Activated CD8-positive, alpha-beta memory T cell treated with anti-CD3 and anti-CD28 coated beads for 1 hour (primary cell): ENCODE results near the gene SORCS2.

Experiments used
- DNase-seq, 2 donors: peaks; one replicate each; pipeline ENCODE4 v3.0.0-alpha.2; 2020; ENCODE audit warnings: low read depth in 1 of 2; ENCODE audit errors: extremely low read depth in 1 of 2

Gene SORCS2

DNA sequence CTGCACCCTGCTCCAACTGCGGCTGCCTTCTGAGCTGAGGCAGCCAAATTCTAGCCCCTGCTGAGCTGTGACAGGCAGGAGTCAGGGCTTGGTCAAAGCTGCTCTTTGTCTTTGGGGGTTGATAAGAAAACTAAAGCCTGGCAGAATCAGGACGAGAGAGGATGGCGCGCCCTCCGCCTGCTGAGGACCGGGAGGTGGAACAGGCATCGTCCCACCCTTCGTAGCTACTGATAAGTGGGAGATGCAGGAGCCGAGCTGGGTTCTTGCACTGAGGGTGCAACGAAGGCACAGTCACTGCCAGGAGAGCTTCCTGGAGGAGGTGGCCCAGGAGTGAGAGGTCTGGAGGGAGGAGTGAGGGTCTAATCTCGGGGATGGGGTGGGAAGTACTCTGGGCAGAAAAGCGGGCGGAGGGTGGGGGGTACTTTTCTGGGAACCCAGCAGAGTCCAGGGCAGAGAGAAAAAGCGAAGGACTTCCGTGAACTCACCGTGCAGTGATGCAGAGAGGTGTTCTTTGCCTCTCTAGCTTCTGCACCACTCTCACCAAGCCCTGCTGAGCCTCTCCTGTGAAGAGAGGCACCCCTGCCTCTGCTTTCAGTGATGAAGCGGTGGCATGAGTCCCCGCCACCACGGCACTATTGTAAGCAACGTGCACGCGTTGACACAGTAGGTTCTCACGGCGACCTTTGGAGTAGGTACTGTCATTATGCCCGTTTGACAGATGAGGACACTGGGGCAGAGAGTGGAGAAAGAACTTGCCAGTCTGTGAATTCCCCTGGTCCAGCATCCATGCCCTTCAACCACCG is 107.8 kb downstream of the SORCS2 start:
- no peak for DNase-seq

DNA sequence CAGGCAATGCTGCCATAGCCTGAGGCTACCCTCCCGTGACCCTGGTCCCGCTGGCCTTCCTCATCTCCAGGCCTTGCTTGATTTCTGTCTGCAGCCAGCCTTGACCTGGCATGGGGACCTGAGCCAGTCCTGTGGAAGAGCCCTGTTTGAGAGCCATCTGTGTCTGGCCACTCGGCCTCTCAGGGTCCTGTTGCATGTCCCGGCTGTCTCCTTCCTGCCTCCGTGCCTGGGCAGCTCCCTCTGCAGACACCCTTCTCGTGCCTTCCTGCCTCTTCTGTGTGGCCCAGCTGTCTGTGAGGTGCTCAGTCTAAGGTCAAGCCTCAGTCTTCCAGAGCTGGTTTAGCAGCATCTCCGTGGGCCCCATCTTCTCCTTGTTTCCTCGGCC is 108.4 kb downstream of the SORCS2 start:
- no peak for DNase-seq

DNA sequence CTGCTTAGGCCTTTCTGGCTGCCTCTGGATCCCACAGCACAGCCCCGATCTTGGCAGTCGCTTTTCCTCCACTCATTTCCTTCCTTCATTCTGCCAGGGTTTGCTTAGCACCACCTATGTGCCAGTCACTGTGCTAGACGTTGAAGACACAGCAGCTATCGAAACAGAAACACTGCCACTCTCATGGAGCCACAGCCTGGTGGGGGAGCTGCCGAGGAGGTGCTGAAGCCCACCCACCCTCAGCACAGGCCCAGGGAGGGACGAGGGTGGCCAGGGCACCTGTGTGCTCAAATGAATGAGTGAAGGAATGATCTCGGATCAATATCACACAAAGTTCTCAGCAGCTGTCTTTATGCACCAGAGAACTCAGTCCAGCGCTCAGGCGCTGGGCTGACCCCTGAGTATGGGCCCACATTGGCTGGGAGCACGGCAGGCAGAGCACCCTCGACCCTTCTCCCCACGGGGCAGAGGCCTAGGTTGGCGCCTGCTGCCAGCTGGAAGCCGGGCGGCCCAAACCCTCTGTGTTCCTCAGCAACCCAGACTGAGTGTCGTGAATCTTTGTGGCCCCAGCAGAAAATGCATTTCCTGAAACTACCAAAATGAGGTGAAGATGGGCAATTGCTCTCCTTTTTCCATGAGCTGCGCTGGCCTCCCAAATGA is 108.9 kb downstream of the SORCS2 start:
- DNase-seq, result no peak

DNA sequence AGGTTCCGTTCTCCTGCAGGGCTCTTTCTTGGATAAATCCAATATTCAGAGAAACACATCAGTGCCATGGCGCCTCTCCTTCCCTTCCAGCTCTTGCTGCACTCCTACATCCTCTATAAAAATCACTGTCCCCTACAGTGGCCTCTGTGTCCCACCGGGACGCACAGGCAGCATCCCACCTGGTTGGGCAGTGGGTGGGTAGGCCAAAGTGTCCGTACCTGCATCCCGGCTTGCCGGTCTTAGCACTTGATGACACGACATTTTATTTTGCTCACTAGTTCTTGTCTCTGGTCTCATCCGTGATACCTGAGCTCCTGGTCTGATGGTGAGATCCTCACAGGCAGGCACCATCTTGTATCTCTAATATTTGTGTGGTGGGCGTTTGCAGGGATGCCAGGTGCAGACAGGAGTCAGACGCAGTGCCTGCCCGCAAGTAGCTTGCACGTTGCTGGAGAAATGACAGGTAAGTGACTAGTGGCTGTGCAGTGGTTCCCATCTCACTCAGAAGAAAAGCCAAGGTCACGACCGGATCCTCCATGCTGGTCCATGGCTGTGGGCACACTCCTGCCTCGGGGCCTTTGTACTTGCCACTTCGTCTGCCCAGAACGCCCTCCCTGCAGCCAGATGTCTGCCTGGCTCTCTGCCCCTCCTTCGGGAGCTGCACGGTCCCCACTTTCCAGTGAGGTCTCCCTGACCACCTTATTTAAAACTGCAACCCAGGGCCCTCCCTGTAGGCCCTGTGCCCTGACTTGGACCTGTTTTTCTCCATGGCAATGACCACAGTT is 109.7 kb downstream of the SORCS2 start:
- no peak for DNase-seq

DNA sequence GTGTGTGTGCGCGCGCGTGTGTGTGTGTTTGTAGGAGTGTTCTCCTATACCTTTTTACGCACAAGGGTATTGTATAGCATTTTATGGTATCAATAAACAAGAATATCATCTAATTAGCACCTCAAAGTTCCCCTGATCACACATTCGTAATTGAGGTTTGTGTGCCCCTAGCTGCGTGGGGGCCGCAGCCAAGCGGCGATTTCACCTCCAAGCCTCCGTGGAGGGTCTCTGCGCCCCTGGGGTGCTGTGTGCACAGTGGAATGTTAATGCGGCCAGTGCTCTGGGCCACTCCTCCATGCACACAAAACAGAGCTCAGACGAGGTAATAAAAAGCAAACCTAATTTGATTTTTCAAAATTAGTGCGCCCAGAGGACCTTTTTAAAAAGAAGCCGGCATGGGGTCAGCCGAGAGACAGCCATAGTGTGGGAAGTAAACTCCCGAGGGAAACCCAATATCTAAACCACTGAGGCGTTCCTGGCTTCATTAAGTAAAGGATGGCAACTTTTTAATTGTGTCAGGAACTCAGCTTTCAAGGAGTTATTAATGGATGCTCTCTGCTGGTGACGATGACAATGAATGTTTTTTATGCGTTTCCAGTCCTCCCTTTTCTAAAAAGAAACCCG is 110.6 kb downstream of the SORCS2 start:
- DNase-seq, result no peak

DNA sequence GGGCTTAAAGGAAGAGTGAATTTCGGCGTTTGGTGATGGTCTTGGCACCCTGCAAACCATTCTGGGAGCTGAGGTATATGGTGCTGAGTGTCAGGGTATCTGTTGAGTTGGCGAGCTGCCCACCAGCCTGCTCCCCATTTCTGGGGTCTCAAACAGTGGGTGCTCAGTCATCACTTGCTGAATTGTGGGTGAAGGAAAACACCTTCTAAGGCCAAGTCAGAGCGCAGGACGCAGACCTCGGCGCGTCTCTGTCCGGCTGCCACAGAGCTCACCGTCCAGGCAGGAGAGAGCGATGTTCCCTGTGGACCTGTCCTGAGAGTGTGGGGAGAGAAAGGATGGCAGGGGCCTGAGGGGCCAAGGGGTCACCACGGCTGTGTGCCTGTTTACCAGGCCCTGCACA is 111.2 kb downstream of the SORCS2 start:
- no peak for DNase-seq

DNA sequence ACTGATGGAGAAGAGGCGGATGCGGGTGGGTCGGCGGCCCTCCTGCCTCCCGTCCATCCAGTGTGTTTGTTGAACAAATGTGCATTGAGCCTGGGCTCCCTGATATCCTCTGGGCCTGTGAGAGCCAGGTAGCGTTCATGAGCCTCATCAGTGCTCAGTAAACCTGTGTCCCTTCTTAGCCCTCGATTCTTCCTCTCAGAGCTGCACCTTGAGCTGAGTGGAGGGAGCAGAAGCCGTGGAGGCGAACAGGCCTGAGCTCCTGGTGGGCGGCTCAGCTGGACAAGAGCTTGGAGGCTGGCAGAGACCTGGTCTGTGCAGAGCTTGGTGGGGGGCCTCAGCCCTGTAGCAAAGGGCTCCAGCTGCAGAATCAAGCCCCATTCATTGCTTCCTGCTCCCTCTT is 112.1 kb downstream of the SORCS2 start:
- no peak for DNase-seq

DNA sequence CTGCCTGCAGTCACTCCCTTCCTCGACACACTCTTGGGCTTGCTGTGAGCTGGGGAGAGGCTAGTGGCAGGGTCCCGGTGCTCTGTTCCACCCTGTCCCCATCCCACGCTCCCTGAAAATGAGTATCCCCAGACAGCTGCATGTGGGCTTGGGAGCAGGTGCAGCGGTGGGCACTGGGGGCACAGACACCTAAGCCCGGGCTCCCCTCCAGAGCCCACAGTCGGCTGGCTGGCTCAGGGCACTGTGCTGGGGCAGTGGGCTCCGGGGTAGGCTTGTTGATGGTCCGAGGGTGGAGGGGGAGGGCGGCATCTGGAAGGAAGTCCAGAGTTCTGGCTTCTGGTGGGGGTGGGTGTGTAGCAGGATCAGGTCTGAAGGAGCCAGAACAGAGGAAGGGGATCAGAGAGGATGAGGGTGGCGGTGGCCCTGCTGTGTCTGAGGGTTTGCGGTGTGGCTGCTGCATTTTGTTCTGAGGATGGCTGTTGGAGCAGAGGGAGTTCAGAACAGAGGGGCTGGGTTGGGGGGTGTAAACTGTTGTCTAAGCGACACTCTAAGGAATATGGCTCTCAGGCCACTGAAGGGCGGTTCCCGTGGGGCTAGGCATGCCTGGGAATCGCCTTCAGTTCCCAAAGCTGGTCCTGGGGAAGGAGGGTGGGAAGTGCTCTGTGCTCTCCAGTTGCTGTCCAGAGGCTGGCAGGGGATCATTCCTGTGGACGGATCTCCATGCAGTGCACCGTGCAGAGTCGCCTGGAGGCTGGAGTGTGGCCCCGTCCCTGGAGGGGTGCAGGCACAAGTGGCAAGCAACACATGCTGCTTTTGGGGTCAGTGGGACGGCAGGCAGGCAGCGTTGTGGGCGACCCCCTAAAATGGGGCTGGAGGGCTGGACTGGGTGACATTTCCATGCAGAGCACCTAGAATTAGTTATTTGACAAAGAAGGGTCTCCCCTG is 114.0 kb downstream of the SORCS2 start:
- no peak for DNase-seq

DNA sequence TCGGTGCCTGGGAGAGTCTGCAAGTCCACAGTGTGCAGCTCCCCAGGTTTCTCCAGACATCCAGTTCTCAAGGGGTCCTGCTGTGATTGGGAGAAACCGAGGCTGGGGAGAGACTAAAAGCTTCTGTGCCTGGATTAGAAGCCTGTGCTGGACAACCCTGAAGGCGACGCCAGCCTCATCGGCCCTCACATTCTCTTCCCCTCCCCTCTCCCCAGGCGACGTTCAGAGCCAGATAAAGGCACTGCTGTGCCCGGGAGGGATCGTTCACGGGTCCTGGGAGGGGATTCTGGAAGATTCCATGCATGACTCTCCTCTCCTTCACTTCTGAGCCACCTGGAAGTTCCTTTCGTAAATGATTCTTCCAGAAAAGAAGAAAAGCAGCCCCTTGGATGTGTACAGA is 114.6 kb downstream of the SORCS2 start:
- no peak for DNase-seq

DNA sequence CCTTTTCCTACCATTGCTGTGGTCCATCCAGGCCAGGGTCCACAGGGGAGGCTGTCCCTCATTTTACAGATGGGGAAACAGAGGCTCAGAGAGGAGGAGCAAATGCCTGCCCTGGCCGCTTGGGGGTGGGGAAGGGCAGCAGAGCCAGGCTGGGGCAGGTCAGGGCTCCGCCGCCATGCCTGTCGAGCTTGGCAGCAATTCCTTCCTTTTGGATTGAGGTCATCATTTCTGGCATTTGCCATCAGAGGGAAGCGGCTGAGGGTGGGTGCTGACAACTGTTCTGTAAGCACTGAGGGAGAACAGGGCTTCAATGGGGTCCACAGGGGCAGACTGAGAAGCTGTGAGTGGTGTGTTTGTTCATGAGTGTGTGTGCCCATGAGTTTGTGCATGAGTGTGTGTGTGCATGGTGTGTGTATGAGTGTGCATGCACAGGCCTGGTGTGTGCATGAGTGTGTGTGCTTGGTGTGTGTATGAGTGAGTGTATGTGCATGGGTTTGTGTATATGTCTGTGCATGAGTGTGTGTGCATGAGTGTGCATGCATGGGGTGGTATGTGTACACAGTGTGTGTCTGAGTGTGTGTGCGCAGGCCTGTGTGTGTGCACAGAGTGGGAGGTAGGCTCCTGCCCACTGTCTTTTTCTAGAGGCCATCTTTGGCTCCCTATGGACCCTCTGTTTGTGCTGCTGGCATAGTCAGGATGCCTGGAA is 115.2 kb downstream of the SORCS2 start:
- no peak for DNase-seq

DNA sequence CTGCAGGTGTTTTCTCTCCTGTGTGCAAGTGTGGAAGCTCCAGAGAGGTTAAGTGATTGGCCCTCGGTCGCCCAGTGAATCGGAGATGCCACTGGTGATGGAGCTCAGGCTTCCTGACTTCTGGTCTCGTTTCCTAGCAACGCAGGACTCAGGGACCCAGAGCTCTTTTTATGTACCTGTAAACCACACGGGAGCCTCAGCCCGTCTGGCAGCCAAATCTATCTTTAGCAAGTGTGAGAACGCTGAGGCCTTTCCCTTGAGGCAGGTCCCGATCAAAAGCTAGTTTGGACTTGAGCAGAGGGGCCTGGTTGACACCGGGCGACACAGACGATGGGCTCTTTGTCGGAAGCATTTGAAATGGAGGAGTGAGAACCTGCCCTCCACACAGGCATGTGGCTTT is 116.8 kb downstream of the SORCS2 start:
- DNase-seq, result no peak

DNA sequence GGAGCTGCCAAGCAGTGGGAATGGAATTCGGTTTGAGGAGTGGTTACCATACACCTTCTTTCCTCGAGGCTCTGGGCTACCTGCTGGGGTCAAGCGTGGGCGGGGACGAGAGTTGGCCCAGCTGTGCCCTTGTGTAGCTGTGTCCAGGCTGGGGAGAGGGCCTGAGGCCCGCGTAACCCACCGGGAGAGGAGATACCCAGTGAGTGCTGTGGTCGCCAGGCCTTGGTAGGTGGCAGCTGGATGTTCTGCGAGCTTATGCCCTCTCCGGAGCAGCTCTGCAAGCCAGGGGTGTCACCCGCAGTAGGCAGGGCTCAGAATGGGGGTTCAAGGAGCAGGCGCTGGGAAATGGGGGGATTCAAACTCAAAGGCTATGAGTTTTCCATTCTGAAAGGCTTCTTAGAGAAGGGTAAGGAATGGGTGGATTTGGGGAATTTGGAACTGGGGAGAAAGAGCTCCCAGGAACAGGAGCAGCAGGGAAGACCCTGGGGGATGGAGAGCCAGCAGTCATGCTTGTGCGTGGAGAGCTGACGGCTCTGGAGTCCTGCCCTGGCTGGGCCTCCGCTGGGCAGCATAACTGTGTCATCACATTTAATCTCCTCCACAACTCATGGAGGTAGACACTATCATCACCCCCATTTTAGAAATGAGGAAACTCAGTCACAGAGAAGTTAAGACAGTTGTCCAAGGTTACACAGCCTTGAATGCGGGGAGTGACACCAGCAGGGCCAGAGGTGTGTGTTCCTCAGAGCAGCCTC is 117.5 kb downstream of the SORCS2 start:
- no peak for DNase-seq

DNA sequence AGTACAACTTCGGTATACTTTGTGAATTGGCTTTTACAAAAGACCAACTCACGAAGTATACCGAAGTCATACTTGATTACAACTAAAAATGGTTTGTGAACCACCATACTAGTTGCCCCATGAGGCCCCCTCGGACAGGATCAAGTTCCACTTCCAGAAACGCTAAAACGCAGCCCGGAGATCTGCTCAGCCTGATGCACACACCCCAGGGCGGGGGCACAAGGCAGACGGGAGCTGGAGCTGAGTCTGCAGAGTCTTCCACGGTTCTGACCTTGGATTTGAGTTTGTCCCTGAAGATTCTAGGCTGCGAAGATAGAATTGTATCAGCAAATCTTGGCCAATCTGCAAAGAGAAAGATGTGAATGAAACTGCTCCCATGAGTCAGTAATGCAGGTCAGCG is 118.1 kb downstream of the SORCS2 start:
- DNase-seq, result no peak

DNA sequence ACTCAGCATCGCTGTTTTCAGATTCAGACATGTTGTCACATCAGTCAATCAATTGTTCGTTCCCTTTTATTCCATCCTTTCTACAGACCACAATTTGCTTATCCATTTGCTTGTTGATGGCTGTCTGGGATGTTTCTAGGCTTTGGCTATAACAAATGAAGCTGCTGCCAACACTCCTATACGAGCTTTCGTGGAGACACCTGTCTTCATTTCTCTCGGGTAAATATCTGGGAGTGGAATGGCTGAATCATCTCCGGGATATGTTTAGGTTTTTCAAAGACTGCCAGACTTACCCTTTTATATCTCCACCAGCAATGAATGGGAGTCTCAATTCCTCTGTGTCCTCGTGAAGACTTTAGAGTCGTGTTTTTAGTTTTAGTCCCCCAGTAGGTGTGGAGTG is 118.9 kb downstream of the SORCS2 start:
- DNase-seq, result no peak

DNA sequence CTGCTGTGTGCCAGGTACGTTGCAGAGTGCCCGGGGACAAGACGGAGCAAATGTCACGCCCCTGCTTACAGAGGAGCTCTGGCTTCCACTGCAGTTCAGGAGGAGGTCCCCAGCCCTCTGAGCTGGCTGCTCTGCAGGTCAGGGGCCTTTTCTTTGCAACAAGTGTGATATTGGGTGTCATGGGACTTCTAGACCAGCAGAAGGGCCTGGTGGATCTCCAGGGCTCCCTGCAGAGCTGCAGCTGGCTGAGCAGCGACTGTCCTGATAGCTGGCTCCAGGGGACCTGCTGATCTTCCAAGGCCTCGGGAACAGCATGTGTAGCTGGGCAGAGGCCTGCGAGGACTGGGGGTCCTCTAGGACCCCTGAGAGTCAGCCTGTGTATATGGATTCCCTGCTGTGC is 120.4 kb downstream of the SORCS2 start:
- DNase-seq, result no peak

DNA sequence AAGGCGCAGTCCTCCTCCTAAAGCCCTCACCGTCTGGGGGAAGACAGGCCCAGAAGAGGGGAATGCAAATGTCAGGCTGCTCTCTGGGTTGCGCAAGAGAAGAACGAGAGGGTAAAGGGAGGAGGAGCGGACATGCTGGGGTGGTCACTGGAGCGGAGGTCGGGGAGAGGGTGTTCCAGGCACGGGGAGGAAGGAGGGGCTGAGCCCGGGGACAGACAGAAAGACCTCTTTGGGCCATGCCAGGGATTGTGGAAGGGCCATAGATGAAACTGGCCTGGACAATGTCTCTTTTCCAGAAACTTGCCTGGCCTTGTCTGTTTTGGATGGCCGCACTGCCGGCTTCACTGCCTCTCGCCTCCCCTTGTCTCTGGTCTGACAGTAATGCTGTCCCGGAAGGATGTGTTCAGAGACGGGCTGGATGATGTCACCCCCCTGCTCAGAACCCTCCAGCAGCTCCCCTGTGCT is 121.0 kb downstream of the SORCS2 start:
- DNase-seq, result no peak

DNA sequence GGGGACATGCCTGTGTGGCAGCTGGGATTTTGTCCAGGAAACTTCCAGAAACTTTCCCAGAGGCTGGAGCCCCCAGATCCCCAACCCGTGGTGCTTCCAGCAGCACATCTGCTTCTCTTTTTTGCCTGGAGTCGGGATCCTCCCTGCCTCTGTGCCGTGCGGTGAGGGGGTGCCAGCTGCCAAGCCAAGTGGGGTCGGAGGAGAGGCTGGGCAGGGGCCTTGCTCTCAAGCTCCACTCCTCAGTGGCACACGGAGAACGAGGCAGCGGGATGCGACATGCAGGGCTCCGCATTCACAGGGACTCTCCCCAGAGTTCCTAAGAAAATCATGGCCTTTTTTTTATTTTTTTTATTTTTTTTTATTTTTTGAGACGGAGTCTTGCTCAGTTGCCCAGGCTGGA is 121.7 kb downstream of the SORCS2 start:
- DNase-seq, result no peak

DNA sequence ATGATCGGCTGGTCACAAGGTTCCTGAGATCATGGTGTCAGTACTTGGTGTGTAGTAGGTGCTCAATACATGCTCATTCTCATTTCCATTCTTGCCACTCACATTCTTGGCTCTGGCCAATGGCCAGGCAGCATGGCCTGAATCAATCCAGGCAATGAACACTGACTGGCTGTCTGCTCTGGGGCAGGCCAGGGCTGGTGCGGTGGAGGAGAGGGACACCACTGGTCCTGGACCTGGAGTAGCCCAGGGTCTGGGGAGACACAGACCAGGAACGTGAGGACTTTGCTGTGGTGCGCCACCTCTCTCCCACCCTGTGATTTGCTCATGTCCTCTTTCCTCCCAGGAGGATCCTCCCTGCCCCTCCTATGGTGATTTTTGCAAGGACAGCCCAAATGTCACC is 122.9 kb downstream of the SORCS2 start:
- no peak for DNase-seq

DNA sequence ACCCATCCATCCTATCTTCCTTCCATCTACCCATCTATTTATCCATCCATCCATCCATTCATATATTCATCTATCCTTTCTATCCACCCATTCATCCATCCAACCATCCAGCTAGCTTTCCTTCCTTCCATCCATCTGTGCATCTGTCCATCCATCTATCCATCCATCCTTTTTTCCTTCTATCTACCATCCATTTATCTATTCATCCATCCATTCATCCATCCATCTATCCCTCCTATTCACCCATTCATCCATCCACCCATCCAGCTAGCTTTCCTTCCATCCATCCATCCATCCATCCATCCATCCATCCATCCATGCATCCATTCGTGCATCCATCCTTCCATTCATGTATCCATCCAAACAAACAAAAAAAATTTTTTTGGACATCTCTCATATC is 123.6 kb downstream of the SORCS2 start:
- no peak for DNase-seq
